ENCODE data around the gene C12orf75. TPM values are rescaled to one million over a fixed set of nuclear protein-coding genes. Genes with fewer than 3 reads are reported as not detected.

C12orf75 gene
- total RNA-seq, 1 donor, result 3.0 TPM

GRCh38 chr12:105409279-105409678 lies 78.8 kb downstream of the C12orf75 start:
- no peak for DNase-seq (ENCODE audit: low read depth in 2 of 3, low spot score in 2 of 3)

GRCh38 chr12:105409801-105410471 lies 79.4 kb downstream of the C12orf75 start:
- peak in 2 of 3 donors; percentile 13 to 52 for DNase-seq (ENCODE audit: low read depth in 2 of 3, low spot score in 2 of 3)

GRCh38 chr12:105413911-105414487 lies 83.5 kb downstream of the C12orf75 start:
- DNase-seq (ENCODE audit: low read depth in 2 of 3, low spot score in 2 of 3), result no peak

- DNase-seq (ENCODE audit: low read depth in 2 of 3, low spot score in 2 of 3), result no peak
Measured at GRCh38 chr12:105417732-105418131, 87.2 kb downstream of the C12orf75 start.

GRCh38 chr12:105418229-105418628 lies 87.7 kb downstream of the C12orf75 start:
- DNase-seq (ENCODE audit: low read depth in 2 of 3, low spot score in 2 of 3), result no peak

GRCh38 chr12:105418821-105419291 lies 88.4 kb downstream of the C12orf75 start:
- DNase-seq (ENCODE audit: low read depth in 2 of 3, low spot score in 2 of 3), result no peak

- no peak for DNase-seq (ENCODE audit: low read depth in 2 of 3, low spot score in 2 of 3)
Measured at GRCh38 chr12:105419606-105420005, 89.1 kb downstream of the C12orf75 start.

GRCh38 chr12:105420046-105420445 lies 89.6 kb downstream of the C12orf75 start:
- no peak for DNase-seq (ENCODE audit: low read depth in 2 of 3, low spot score in 2 of 3)

- DNase-seq (ENCODE audit: low read depth in 2 of 3, low spot score in 2 of 3), result peak; percentile 7 to 78 (median 41)
Measured at GRCh38 chr12:105420659-105421240, 90.3 kb downstream of the C12orf75 start.

Other genes with a start within 250 kb of the C12orf75 start
- under 0.01 TPM for gene ALDH1L2, start 246.2 kb upstream of the C12orf75 start, total RNA-seq
- gene WASHC4, start 223.0 kb upstream of the C12orf75 start, total RNA-seq, result 35.5 TPM
- gene APPL2, start 94.5 kb upstream of the C12orf75 start, total RNA-seq, result 21.5 TPM

Data from hematopoietic multipotent progenitor cell (in vitro differentiated cells).